NT2/D1 (cell line): Measurements from ENCODE around the gene PCDHGB3.

Experiments used
- YY1 ChIP-seq: IDR thresholded peaks from 2 replicates; pipeline ENCODE4 v1.6.1; 2011; ENCODE audit not compliant: insufficient read length, insufficient read depth
- ZNF274 ChIP-seq: IDR thresholded peaks from 2 replicates; pipeline ENCODE4 v1.6.1; 2011; ENCODE audit warnings: mild to moderate bottlenecking, low read depth, low read length

GRCh38 chr5:141359790-141360426, 10.1 kb upstream of the PCDHGB3 start, which contains the start of gene PCDHGB2:
- TF ChIP-seq ZNF274 = no peak
- no peak for TF ChIP-seq YY1
